Glomerular endothelial cell (primary cell): Measurements from ENCODE around the gene CCHCR1. TPM values are rescaled to one million over a fixed set of nuclear protein-coding genes. Genes with fewer than 3 reads are reported as not detected.
"Not testable (repeated sequence)": the region's sequence is repeated elsewhere in the genome, so short reads cannot be mapped to it uniquely, and the experiment has no call there.

Experiments used
- DNase-seq: peaks from one replicate; pipeline ENCODE4 v3.0.0-alpha.2; 2011; ENCODE audit warnings: low read depth, low spot score; ENCODE audit errors: extremely low read depth
- total RNA-seq: library from RNA; depleted of rRNA; stranded (reverse); fragments of >200 nt; gene quantifications from 2 replicates; pipeline ENCODE4 v1.2.3, GENCODE V29; 2015

The CCHCR1 gene
- total RNA-seq, 1 donor from 2014 or later, result 13.8 TPM

GRCh38 chr6:31183287-31183686 lies 25.7 kb upstream of the CCHCR1 start:
- DNase-seq, result not testable (repeated sequence)

- no peak for DNase-seq
Observed at GRCh38 chr6:31180500-31180899, 22.9 kb upstream of the CCHCR1 start.

GRCh38 chr6:31179896-31180295 lies 22.3 kb upstream of the CCHCR1 start:
- DNase-seq, result no peak

- no peak for DNase-seq
Observed at GRCh38 chr6:31179042-31179386, 21.4 kb upstream of the CCHCR1 start.

- no peak for DNase-seq
Observed at GRCh38 chr6:31178143-31179041, 20.8 kb upstream of the CCHCR1 start.

- DNase-seq, result no peak
Observed at GRCh38 chr6:31175971-31176370, 18.4 kb upstream of the CCHCR1 start.

- DNase-seq, result no peak
Observed at GRCh38 chr6:31174378-31174777, 16.8 kb upstream of the CCHCR1 start.

GRCh38 chr6:31173406-31173805 lies 15.8 kb upstream of the CCHCR1 start:
- DNase-seq, result no peak

- DNase-seq, result no peak
Observed at GRCh38 chr6:31172973-31173384, 15.4 kb upstream of the CCHCR1 start.

GRCh38 chr6:31171931-31172905 lies 14.6 kb upstream of the CCHCR1 start:
- DNase-seq, result no peak

- no peak for DNase-seq
Observed at GRCh38 chr6:31170987-31171671, 13.5 kb upstream of the CCHCR1 start.

- no peak for DNase-seq
Observed at GRCh38 chr6:31170600-31170881, 12.9 kb upstream of the CCHCR1 start, which contains the start of gene POU5F1. TSS of gene POU5F1 (minus strand) at chr6:31170682. CDS start at chr6:31170620, 62 bp downstream.

GRCh38 chr6:31169858-31170599 lies 12.4 kb upstream of the CCHCR1 start:
- DNase-seq, result not testable (repeated sequence)

- no peak for DNase-seq
Observed at GRCh38 chr6:31169123-31169857, 11.7 kb upstream of the CCHCR1 start.

GRCh38 chr6:31168606-31169005 lies 11.0 kb upstream of the CCHCR1 start:
- DNase-seq, result no peak

GRCh38 chr6:31165986-31166385 lies 8.4 kb upstream of the CCHCR1 start:
- DNase-seq, result no peak

- DNase-seq, result not testable (repeated sequence)
Observed at GRCh38 chr6:31165064-31165832, 7.6 kb upstream of the CCHCR1 start.

GRCh38 chr6:31164475-31165063 lies 7.0 kb upstream of the CCHCR1 start:
- DNase-seq, result not testable (repeated sequence)
